Measurements from ENCODE around the gene CD200.

CD200 gene

DNA sequence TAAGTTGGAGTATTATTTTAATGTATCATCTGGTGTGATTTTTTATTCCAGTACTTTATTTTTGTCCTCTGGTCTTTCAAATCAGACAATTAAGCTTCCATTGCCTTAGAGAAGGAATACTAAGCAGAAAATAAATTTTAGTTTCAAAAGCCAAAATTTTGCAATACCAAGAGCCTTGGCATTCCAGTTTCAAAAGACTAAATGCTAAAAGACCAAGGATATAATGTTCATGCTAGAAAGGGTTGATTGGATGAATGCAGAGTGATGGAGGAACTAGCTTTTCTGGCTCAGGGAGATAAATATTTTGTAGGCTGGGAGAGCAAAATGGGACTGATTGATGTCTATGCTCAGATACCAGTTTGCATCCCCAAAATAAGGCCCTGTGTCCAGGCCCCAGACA, 6.2 kb downstream of the CD200 start:
- no peak for DNase-seq

DNA sequence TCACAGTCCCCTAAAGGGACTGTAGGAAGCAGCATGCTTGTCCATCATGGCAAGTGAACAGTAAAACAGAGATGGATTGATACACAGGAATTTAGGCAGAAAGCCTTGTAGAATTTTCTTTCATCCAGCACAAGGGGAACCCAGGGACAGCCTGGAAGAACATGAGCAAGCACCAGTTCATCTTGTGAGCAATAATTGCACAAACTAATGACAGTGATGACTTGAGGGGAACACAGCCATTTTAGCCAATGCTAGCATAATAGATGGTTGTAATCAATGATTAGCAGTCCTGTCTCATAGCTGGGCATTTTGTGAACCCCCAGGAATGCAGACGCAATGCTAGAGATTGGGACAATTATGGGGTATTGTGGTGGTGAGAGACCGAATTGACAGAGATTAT, 6.7 kb downstream of the CD200 start:
- no peak overlapping the region for H3K18ac ChIP-seq (ENCODE audit: low read depth in 1 of 2, low read length in 2 of 2)
- no peaks in the 10 kb centered on the region for H3K27me3 ChIP-seq (ENCODE audit: control insufficient read depth in 1 of 2, insufficient read depth in 1 of 2, low read length in 2 of 2)
- no peak overlapping the region for H2BK5ac ChIP-seq (ENCODE audit: low read depth, low read length, poor library complexity, severe bottlenecking)
- no peak overlapping the region for H2AFZ ChIP-seq (ENCODE audit: low read depth, low read length)
- no peak overlapping the region for H4K8ac ChIP-seq (ENCODE audit: low read length)
- no peak overlapping the region for H2BK15ac ChIP-seq (ENCODE audit: low read depth, poor library complexity, severe bottlenecking)
- no peaks in the 10 kb centered on the region for H3K36me3 ChIP-seq (ENCODE audit: control insufficient read depth in 1 of 2, insufficient read depth in 2 of 2, low read depth in 1 of 2, low read length in 2 of 2)
- no peaks in the 10 kb centered on the region for H3K9me3 ChIP-seq (ENCODE audit: control insufficient read depth, low read length)
- H3K79me1 ChIP-seq (replicated peaks; ENCODE audit: low read length, poor library complexity, severe bottlenecking): peaks cover 19% of the 10 kb centered on the region
- DNase-seq: no peak
- H3K14ac ChIP-seq (ENCODE audit: low read length in 2 of 2): no peak overlapping the region
- H3K4me1 ChIP-seq (ENCODE audit: control insufficient read depth, insufficient read depth, low read depth, low read length): peaks cover 1% of the 10 kb centered on the region
- no peak overlapping the region for H2AK5ac ChIP-seq (ENCODE audit: low read length, severe bottlenecking)
- H3K4ac ChIP-seq (ENCODE audit: low read depth in 1 of 2, low read length in 2 of 2): no peak overlapping the region
- no peak overlapping the region for H2BK12ac ChIP-seq (ENCODE audit: low read length in 2 of 2)
- H2BK120ac ChIP-seq (ENCODE audit: low read depth, low read length): no peak overlapping the region
- no peak overlapping the region for H3K4me2 ChIP-seq (ENCODE audit: low read length, poor library complexity, severe bottlenecking)
- no peak overlapping the region for H3K27ac ChIP-seq (ENCODE audit: low read length, poor library complexity, severe bottlenecking)
- H3K4me3 ChIP-seq (ENCODE audit: insufficient read depth in 1 of 2, low read depth in 1 of 2, low read length in 2 of 2): no peak overlapping the region
- 98% methylated on average over 2 of the region's 2 CpGs for WGBS
- H3K23ac ChIP-seq (ENCODE audit: low read length in 2 of 2): no peak overlapping the region
- no peak overlapping the region for H3K9ac ChIP-seq (ENCODE audit: low read length)
- no peak overlapping the region for H4K91ac ChIP-seq (ENCODE audit: low read length)

More for the DNA sequence above, 6.2 kb downstream of the CD200 start:
- H2BK12ac ChIP-seq (ENCODE audit: low read length in 2 of 2): no peak overlapping the region
- peaks cover 1% of the 10 kb centered on the region for H3K4me1 ChIP-seq (ENCODE audit: control insufficient read depth, insufficient read depth, low read depth, low read length)
- no peaks in the 10 kb centered on the region for H3K9me3 ChIP-seq (ENCODE audit: control insufficient read depth, low read length)
- no peak overlapping the region for H3K27ac ChIP-seq (ENCODE audit: low read length, poor library complexity, severe bottlenecking)
- H4K8ac ChIP-seq (ENCODE audit: low read length): no peak overlapping the region
- no peak overlapping the region for H3K9ac ChIP-seq (ENCODE audit: low read length)
- no peak overlapping the region for H2BK5ac ChIP-seq (ENCODE audit: low read depth, low read length, poor library complexity, severe bottlenecking)
- no peak overlapping the region for H3K14ac ChIP-seq (ENCODE audit: low read length in 2 of 2)
- H2BK120ac ChIP-seq (ENCODE audit: low read depth, low read length): no peak overlapping the region
- no peak overlapping the region for H4K91ac ChIP-seq (ENCODE audit: low read length)
- peaks cover 0 to under 1% of the 10 kb centered on the region in 2 experiments for H3K27me3 ChIP-seq (ENCODE audit: control insufficient read depth in 1 of 2, insufficient read depth in 1 of 2, low read length in 2 of 2)
- no peak overlapping the region for H2BK15ac ChIP-seq (ENCODE audit: low read depth, poor library complexity, severe bottlenecking)
- no peak overlapping the region for H2AK5ac ChIP-seq (ENCODE audit: low read length, severe bottlenecking)
- no peak overlapping the region for H3K23ac ChIP-seq (ENCODE audit: low read length in 2 of 2)
- peaks cover 19% of the 10 kb centered on the region for H3K79me1 ChIP-seq (replicated peaks; ENCODE audit: low read length, poor library complexity, severe bottlenecking)
- no peaks in the 10 kb centered on the region for H3K36me3 ChIP-seq (ENCODE audit: control insufficient read depth in 1 of 2, insufficient read depth in 2 of 2, low read depth in 1 of 2, low read length in 2 of 2)
- no peak overlapping the region for H3K18ac ChIP-seq (ENCODE audit: low read depth in 1 of 2, low read length in 2 of 2)
- no peak overlapping the region for H2AFZ ChIP-seq (ENCODE audit: low read depth, low read length)
- no peak overlapping the region for H3K4me2 ChIP-seq (ENCODE audit: low read length, poor library complexity, severe bottlenecking)
- no peak overlapping the region for H3K4me3 ChIP-seq (ENCODE audit: insufficient read depth in 1 of 2, low read depth in 1 of 2, low read length in 2 of 2)
- no peak overlapping the region for H3K4ac ChIP-seq (ENCODE audit: low read depth in 1 of 2, low read length in 2 of 2)

DNA sequence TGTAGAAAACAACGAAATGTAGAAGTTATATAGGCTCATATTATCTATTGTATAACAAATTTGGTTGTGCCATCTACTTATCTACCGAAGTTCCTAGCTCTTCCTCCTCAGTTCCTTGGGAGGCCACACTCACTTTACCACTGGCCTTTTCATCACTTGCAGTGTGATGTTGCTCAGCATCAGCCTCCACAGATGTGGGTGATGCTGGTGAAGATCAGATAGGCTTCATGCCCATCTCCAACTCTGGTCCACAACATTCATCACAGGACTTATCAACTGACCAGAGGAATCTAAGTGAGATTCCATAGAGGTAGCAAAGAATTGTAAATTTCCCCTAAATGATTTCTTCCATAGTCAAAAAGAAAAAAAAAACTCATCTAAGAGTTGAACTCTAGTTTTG, 8.4 kb downstream of the CD200 start:
- Histone ChIP-seq H3K9ac (ENCODE audit: low read length) (no peak overlapping the region), H2AFZ (ENCODE audit: low read depth, low read length) (no peak overlapping the region), H3K36me3 (ENCODE audit: control insufficient read depth in 1 of 2, insufficient read depth in 2 of 2, low read depth in 1 of 2, low read length in 2 of 2) (peaks cover 0 to 5% of the 10 kb centered on the region in 2 experiments), H2AK5ac (ENCODE audit: low read length, severe bottlenecking) (no peak overlapping the region), H3K18ac (ENCODE audit: low read depth in 1 of 2, low read length in 2 of 2) (no peak overlapping the region), H2BK5ac (ENCODE audit: low read depth, low read length, poor library complexity, severe bottlenecking) (no peak overlapping the region), H4K8ac (ENCODE audit: low read length) (no peak overlapping the region), H3K23ac (ENCODE audit: low read length in 2 of 2) (no peak overlapping the region), H3K27me3 (ENCODE audit: control insufficient read depth in 1 of 2, insufficient read depth in 1 of 2, low read length in 2 of 2) (no peaks in the 10 kb centered on the region), H4K91ac (ENCODE audit: low read length) (no peak overlapping the region), H2BK12ac (ENCODE audit: low read length in 2 of 2) (no peak overlapping the region), H3K27ac (ENCODE audit: low read length, poor library complexity, severe bottlenecking) (no peak overlapping the region), H3K4me2 (ENCODE audit: low read length, poor library complexity, severe bottlenecking) (no peak overlapping the region), H2BK15ac (ENCODE audit: low read depth, poor library complexity, severe bottlenecking) (no peak overlapping the region), H3K4me3 (ENCODE audit: insufficient read depth in 1 of 2, low read depth in 1 of 2, low read length in 2 of 2) (no peak overlapping the region), H3K14ac (ENCODE audit: low read length in 2 of 2) (no peak overlapping the region), H3K4ac (ENCODE audit: low read depth in 1 of 2, low read length in 2 of 2) (no peak overlapping the region), H3K4me1 (ENCODE audit: control insufficient read depth, insufficient read depth, low read depth, low read length) (peaks cover 1% of the 10 kb centered on the region), H3K79me1 (replicated peaks; ENCODE audit: low read length, poor library complexity, severe bottlenecking) (peaks cover 24% of the 10 kb centered on the region), H2BK120ac (ENCODE audit: low read depth, low read length) (no peak overlapping the region), H3K9me3 (ENCODE audit: control insufficient read depth, low read length) (no peaks in the 10 kb centered on the region)
- no CpG with 5 or more reads among the region's 2 CpGs for WGBS
- no peak for DNase-seq

DNA sequence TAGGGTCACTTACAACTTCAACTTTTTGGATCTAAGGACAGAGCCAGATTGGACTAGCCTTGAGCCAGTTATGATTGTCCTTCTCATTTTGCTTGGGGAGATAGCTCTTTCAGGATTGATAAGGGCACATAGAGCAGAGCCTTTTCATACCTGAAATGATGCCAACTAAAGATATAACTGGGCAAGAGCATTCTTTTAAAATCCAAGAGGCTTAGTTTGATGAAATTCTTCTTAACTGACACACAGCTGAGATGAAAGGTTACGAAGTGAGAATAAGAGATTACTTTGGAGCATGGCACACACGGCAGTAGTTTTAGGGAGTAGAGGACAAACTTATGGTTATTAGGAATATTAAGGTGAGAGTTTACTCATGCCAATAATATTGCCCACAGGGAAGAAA, 12.7 kb downstream of the CD200 start:
- DNase-seq: no peak
- no peak overlapping the region for H3K27ac ChIP-seq (ENCODE audit: low read length, poor library complexity, severe bottlenecking)
- H2BK5ac ChIP-seq (ENCODE audit: low read depth, low read length, poor library complexity, severe bottlenecking): no peak overlapping the region
- peaks cover 10% of the 10 kb centered on the region for H3K79me1 ChIP-seq (replicated peaks; ENCODE audit: low read length, poor library complexity, severe bottlenecking)
- no peak overlapping the region for H3K4me3 ChIP-seq (ENCODE audit: insufficient read depth in 1 of 2, low read depth in 1 of 2, low read length in 2 of 2)
- H3K4ac ChIP-seq (ENCODE audit: low read depth in 1 of 2, low read length in 2 of 2): no peak overlapping the region
- H2AK5ac ChIP-seq (ENCODE audit: low read length, severe bottlenecking): no peak overlapping the region
- H3K27me3 ChIP-seq (ENCODE audit: control insufficient read depth in 1 of 2, insufficient read depth in 1 of 2, low read length in 2 of 2): no peaks in the 10 kb centered on the region
- no peak overlapping the region for H3K14ac ChIP-seq (ENCODE audit: low read length in 2 of 2)
- peaks cover 1% of the 10 kb centered on the region for H3K4me1 ChIP-seq (ENCODE audit: control insufficient read depth, insufficient read depth, low read depth, low read length)
- H2BK15ac ChIP-seq (ENCODE audit: low read depth, poor library complexity, severe bottlenecking): no peak overlapping the region
- H4K8ac ChIP-seq (ENCODE audit: low read length): no peak overlapping the region
- H2AFZ ChIP-seq (ENCODE audit: low read depth, low read length): no peak overlapping the region
- H3K4me2 ChIP-seq (ENCODE audit: low read length, poor library complexity, severe bottlenecking): no peak overlapping the region
- H2BK120ac ChIP-seq (ENCODE audit: low read depth, low read length): no peak overlapping the region
- H3K9me3 ChIP-seq (ENCODE audit: control insufficient read depth, low read length): no peaks in the 10 kb centered on the region
- no peak overlapping the region for H3K18ac ChIP-seq (ENCODE audit: low read depth in 1 of 2, low read length in 2 of 2)
- H3K9ac ChIP-seq (ENCODE audit: low read length): no peak overlapping the region
- WGBS: 72% methylated on average over 2 of the region's 2 CpGs
- no peak overlapping the region for H2BK12ac ChIP-seq (ENCODE audit: low read length in 2 of 2)
- H3K23ac ChIP-seq (ENCODE audit: low read length in 2 of 2): no peak overlapping the region
- H4K91ac ChIP-seq (ENCODE audit: low read length): no peak overlapping the region
- H3K36me3 ChIP-seq (ENCODE audit: control insufficient read depth in 1 of 2, insufficient read depth in 2 of 2, low read depth in 1 of 2, low read length in 2 of 2): peaks cover 0 to 9% of the 10 kb centered on the region in 2 experiments

Data from mesenchymal stem cell (in vitro differentiated cells and primary cell).